Right cardiac atrium (tissue), 5 donors: ENCODE results near the gene BANP. TPM values are rescaled to one million over a fixed set of nuclear protein-coding genes. Genes with fewer than 3 reads are reported as not detected.

ENCODE experiments used
- ATAC-seq, 2 donors: fragments of 200-7000 bp; cut with Tn5 transposase; one replicate each; pipeline versions ENCODE4 v1.8.0 to v1.9.1; 2020; ENCODE audit warnings: moderate library complexity in 2 of 2, mild to moderate bottlenecking in 1 of 2
- DNase-seq, 3 donors: peaks; one replicate each; pipeline ENCODE4 v3.0.0-alpha.2; 2020
- H3K27ac ChIP-seq: one replicate; pipeline ENCODE4 v1.5.1; 2013; ENCODE audit warnings: mild to moderate bottlenecking, low read length, control low read depth, moderate library complexity
- H3K27me3 ChIP-seq: one replicate; pipeline ENCODE4 v1.6.1; 2013; ENCODE audit not compliant: control insufficient read depth, insufficient read depth
- H3K4me1 ChIP-seq: one replicate; pipeline ENCODE4 v1.6.1; 2013; ENCODE audit warnings: low read length; ENCODE audit not compliant: control insufficient read depth, insufficient read depth
- H3K4me3 ChIP-seq: one replicate; pipeline ENCODE4 v1.5.1; 2013; ENCODE audit warnings: low read length, control low read depth
- H3K9me3 ChIP-seq: one replicate; pipeline ENCODE4 v1.6.1; 2013; ENCODE audit warnings: low read length; ENCODE audit not compliant: control insufficient read depth
- WGBS: extraction: QIAGEN DNeasy Blood & Tissue Kit; methylation state at CpG from one replicate; pipeline ENCODE4 v1.1.7; 2013; 5-methylcytosine and 5-hydroxymethylcytosine counted together
- intact Hi-C, 4 donors: fragments of 100-400 bp; cut with DNase I; formaldehyde crosslinking; loops; one replicate each; pipeline versions ENCODE4 v1.11.0 to v1.14.0; 2022 to 2023
- polyA plus RNA-seq: library from polyadenylated mRNA; stranded (reverse); fragments of 200-250 nt; gene quantifications from one replicate; pipeline ENCODE4 v1.2.3, GENCODE V29; 2013
- total RNA-seq, 4 donors: library from RNA; stranded (reverse); fragmentation: NEBNext Ultra II Directional; extraction: Animal tissue kit (Norgen Biotek cat#: 25700); gene quantifications; one replicate each; pipeline ENCODE4 v1.2.1, GENCODE V29; 2021
- donor health status: healthy with polysubstance abuse.
- donor health status: DM: no; HTN: yes; CAD: no.
- donor health status: DM: no; HTN: no; CAD: no.
- donor health status: DM: no; HTN: yes; CAD: no; lungs with severe emphysema.
- donor health status: DM: yes; HTN: yes; CAD: no.

BANP gene
- total and polyA plus RNA-seq, 5 donors = 9.0 to 18.1 (median 17.2) TPM

GRCh38 chr16:87917503-87917902 is 33.7 kb upstream of the BANP start:
- Histone ChIP-seq H3K27me3 (no peaks in the 10 kb centered on the region), H3K4me3 (no peak overlapping the region), H3K4me1 (peaks cover 4% of the 10 kb centered on the region), H3K27ac (no peak overlapping the region), H3K9me3 (no peaks in the 10 kb centered on the region)
- WGBS = 74% methylated on average over 9 of the region's 9 CpGs
- intact Hi-C loops = no loop called here
- DNase-seq (no peak), ATAC-seq (no peak)

- H3K4me3 ChIP-seq = peak overlapping the region; percentile 7
- no peaks in the 10 kb centered on the region for H3K9me3 ChIP-seq
- DNase-seq = peak in 2 of 3 donors; percentile 66 to 70
- 74% methylated on average over 13 of the region's 13 CpGs for WGBS
- ATAC-seq = peak in 1 of 2 donors; percentile 54
- peak overlapping the region; percentile 10 for H3K27ac ChIP-seq
- intact Hi-C loops = no loop called here
- no peaks in the 10 kb centered on the region for H3K27me3 ChIP-seq
- peaks cover 4% of the 10 kb centered on the region for H3K4me1 ChIP-seq
Observed at GRCh38 chr16:87918338-87918737, 32.9 kb upstream of the BANP start.

GRCh38 chr16:87918866-87919680 is 32.2 kb upstream of the BANP start:
- intact Hi-C loops = no loop called here

DNA sequence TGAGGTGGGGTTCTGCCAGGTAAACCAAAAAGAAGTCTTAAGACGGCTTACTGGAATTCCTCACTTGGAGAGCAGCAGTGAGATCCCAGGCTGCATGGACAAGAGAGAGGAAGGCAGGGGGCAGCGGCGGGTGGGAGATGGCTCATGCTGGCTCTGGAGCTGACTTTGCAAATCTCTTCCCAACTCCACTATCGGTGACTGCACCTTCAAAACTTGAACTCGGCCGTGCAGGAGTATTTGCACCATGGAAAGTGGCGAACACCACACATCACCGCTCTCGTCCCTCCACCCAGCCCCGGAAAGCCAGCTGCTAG is 31.6 kb upstream of the BANP start:
- 86% methylated on average over 10 of the region's 10 CpGs for WGBS
- H3K27me3 ChIP-seq = no peaks in the 10 kb centered on the region
- no peak overlapping the region for H3K27ac ChIP-seq
- H3K9me3 ChIP-seq = no peaks in the 10 kb centered on the region
- intact Hi-C loops = no loop called here
- no peak for ATAC-seq
- no peak for DNase-seq
- H3K4me1 ChIP-seq = peaks cover 4% of the 10 kb centered on the region
- no peak overlapping the region for H3K4me3 ChIP-seq

More at GRCh38 chr16:87918866-87919680, 32.2 kb upstream of the BANP start:
- ATAC-seq = peak in 1 of 2 donors; percentile 15
- H3K9me3 ChIP-seq = no peaks in the 10 kb centered on the region
- H3K27ac ChIP-seq = no peak overlapping the region
- H3K27me3 ChIP-seq = no peaks in the 10 kb centered on the region
- H3K4me1 ChIP-seq = peaks cover 4% of the 10 kb centered on the region
- DNase-seq = peak in 2 of 3 donors; percentile 39 to 65
- 59% methylated on average over 37 of the region's 37 CpGs for WGBS
- H3K4me3 ChIP-seq = peak overlapping the region; percentile 7

GRCh38 chr16:87921236-87921773 is 29.9 kb upstream of the BANP start:
- intact Hi-C loops = no loop called here
- Histone ChIP-seq H3K9me3 (no peaks in the 10 kb centered on the region), H3K27ac (no peak overlapping the region), H3K27me3 (no peaks in the 10 kb centered on the region), H3K4me1 (peaks cover 4% of the 10 kb centered on the region), H3K4me3 (no peak overlapping the region)
- ATAC-seq = no peak
- DNase-seq = no peak
- 67% methylated on average over 13 of the region's 13 CpGs for WGBS

- no peaks in the 10 kb centered on the region for H3K9me3 ChIP-seq
- H3K4me1 ChIP-seq = peaks cover 4% of the 10 kb centered on the region
- peak in 1 of 2 donors; percentile 8 for ATAC-seq
- H3K27ac ChIP-seq = no peak overlapping the region
- intact Hi-C loops = no loop called here
- H3K4me3 ChIP-seq = no peak overlapping the region
- DNase-seq = peak in 1 of 3 donors; percentile 73
- 57% methylated on average over 14 of the region's 14 CpGs for WGBS
- H3K27me3 ChIP-seq = no peaks in the 10 kb centered on the region
Observed at GRCh38 chr16:87922250-87922871, 28.9 kb upstream of the BANP start.

DNA sequence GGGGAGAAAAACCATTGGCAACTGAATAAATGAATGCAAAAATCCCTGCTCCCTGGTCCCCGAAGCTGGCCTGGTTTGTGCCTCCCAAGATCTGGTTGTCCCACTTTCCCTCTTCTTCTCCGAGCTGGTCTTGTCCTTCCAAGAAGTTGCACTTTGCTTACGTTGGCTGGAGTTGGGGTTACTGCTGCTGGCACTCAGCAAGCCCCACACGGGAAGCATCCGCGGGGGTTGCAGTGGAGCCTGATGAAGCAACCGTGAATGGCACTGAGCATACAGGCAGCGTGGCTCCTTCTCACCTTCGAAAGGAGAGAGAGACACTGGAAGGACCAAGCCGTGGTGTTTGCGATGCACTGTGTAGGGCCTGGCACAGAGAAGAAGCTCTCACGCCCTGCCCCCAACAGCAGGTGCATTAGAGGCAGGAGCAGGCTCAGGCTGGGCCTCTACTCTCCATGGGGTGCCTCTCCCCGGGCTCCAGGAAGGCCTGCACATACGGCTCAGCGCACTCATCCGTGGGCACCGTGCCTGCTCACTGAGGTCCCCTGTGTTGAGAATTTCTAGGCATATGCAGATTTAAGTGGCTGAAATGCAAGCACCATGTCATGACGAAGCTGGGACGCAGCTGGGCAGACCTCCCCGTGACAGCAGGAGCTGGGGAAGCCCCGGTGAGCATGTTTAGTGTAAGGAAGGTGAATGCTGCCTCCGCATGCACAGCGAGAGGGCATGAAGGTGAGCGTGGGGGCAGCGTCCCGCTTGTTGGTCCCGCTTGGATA is 27.0 kb upstream of the BANP start:
- Histone ChIP-seq H3K4me1 (no peaks in the 10 kb centered on the region), H3K4me3 (no peak overlapping the region), H3K9me3 (no peaks in the 10 kb centered on the region), H3K27ac (no peak overlapping the region), H3K27me3 (no peaks in the 10 kb centered on the region)
- ATAC-seq = no peak
- no peak for DNase-seq
- intact Hi-C loops = no loop called here
- 73% methylated on average over 27 of the region's 27 CpGs for WGBS

DNA sequence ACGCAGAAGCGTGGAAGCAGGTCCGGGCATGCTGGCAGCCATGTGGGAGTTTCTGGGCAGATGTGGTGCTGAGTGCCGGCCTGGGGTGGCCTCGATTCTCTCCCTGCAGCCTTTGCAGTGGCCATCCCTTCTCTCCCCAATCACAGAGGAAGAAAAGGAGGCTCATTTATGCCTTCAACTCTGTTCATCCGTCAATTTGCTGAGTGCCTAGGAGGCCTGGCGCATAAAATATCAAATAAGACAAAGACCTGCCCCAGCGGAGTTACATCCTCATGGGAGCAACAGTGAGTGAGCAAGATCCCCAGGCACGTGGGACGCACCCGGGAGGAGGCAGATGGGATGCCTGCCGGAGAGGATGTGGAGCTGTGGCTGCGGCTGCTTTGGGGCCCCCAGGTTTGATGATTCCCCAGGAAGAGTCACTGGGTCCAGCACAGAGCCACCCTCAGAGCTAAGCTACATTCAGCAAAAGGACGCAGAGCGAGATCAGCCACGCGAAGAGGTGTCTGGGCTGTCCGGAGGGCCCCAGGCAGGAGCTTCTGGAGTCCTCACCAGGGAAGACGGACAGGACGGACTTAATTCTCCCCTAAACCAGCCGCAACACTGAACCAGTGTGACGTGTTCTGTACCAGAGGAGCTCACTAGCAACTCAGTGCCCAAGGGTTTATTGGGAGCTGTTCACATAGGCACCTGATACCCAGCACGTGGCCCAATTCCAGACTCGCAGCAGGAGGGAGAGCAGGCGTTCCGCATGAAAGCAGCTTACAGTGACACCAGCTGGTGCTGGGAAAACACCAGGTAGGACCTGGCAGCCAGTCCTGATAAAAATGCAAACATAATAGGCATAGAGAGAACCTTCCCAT is 26.2 kb upstream of the BANP start:
- WGBS = 76% methylated on average over 26 of the region's 26 CpGs
- intact Hi-C loops = no loop called here
- ATAC-seq = no peak
- DNase-seq = no peak
- H3K4me1 ChIP-seq = no peaks in the 10 kb centered on the region
- no peaks in the 10 kb centered on the region for H3K9me3 ChIP-seq
- H3K4me3 ChIP-seq = no peak overlapping the region
- no peaks in the 10 kb centered on the region for H3K27me3 ChIP-seq
- no peak overlapping the region for H3K27ac ChIP-seq

GRCh38 chr16:87926246-87927194 is 24.7 kb upstream of the BANP start:
- Histone ChIP-seq H3K27me3 (no peaks in the 10 kb centered on the region), H3K27ac (no peak overlapping the region), H3K4me1 (no peaks in the 10 kb centered on the region), H3K4me3 (no peak overlapping the region), H3K9me3 (no peaks in the 10 kb centered on the region)
- 70% methylated on average over 44 of the region's 44 CpGs for WGBS
- DNase-seq (no peak), ATAC-seq (no peak)
- intact Hi-C loops = no loop called here

GRCh38 chr16:87927195-87927562 is 24.1 kb upstream of the BANP start:
- 37% methylated on average over 4 of the region's 4 CpGs for WGBS
- no peak for ATAC-seq
- Histone ChIP-seq H3K4me3 (no peak overlapping the region), H3K4me1 (no peaks in the 10 kb centered on the region), H3K9me3 (no peaks in the 10 kb centered on the region), H3K27me3 (no peaks in the 10 kb centered on the region), H3K27ac (no peak overlapping the region)
- intact Hi-C loops = no loop called here
- DNase-seq = no peak
